Amygdala (tissue), 56 donors: Measurements from ENCODE around the gene CANX.

Experiments used
- DNase-seq, 56 donors: peaks; one replicate each; lab custom pipeline; 2025; lab: John Stamatoyannopoulos, UW

The CANX gene

DNA sequence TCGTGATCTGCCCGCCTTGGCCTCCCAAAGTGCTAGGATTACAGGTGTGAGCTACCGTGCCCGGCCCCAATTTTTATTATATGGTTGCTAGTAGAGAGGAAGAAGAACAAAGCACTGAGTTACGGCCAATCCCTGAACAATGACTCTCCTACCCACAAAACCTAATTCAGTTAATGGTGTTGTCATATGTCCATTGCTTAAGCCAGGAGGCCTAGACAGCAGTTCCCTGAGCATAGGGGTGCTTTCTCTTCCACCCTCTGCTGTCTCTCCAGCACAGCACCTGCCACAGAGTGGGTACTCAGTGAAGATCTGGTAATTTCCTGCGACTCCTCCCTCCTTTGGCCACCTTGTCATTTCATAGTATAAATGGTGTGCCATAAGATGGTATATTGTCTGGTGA, 73.6 kb downstream of the CANX start:
- no peak for DNase-seq

GRCh38 chr5:179773686-179774040, 74.9 kb downstream of the CANX start:
- no peak for DNase-seq

GRCh38 chr5:179774442-179774841, 75.7 kb downstream of the CANX start:
- DNase-seq: no peak

GRCh38 chr5:179776411-179776938, 77.7 kb downstream of the CANX start:
- no peak for DNase-seq

DNA sequence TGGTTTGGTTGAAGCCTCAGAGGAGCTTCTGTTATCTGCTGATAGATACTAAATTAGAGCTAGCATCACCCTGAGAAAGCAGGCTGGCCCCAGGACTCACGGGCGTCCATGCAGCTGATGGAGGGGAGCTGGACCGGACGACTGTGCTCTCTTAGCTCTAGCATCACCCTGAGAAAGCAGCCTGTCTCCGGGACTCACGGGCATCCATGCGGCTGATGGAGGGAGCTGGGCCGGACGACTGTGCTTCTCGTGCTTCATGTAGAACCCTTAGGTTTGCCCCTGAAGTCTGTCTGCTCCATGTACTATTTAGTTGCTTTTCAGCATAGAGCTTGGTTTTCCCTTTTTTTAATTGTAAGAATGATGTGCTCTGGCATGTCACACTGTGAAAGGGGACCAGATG, 78.7 kb downstream of the CANX start:
- no peak for DNase-seq

GRCh38 chr5:179777909-179778308, 79.1 kb downstream of the CANX start:
- no peak for DNase-seq

DNA sequence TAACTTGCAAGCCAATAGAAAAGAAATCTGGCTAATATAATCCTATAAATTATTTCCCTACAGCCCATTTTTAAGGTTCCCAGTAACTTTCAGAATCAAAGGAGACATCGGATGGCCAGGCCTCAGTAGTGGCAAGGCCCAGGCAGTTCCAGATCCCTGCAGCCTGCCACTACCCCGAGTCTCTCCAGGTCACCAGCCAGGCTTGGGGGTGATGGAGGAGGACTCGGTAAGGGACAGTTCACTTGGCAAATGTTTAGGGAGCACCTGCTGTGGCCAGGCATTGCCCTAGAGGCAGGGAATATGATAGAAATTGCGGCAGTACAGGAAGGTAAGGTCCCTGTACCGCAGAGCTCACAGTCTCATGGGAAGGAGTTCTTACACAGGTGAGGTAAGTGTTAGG, 79.8 kb downstream of the CANX start:
- no peak for DNase-seq

DNA sequence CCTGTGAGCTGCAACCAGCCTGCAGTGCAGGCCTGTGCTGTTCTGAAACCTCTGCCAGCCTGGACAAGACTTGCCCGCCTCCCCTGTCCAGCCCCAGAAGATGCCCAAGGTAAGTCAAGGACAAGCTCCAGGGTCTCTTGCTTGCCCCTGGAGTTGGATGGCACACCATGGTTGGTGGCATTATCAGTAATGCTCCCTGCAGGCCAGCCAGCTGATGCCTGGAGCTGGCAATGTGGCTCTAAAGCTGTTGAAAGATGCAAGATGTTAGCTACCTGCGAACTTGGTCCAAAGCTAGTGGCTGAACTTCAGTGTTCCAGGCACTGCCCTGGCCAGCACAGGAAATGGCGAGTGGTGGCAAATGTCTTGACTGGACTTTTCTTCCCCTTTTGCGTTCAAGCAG, 81.1 kb downstream of the CANX start:
- no peak for DNase-seq

DNA sequence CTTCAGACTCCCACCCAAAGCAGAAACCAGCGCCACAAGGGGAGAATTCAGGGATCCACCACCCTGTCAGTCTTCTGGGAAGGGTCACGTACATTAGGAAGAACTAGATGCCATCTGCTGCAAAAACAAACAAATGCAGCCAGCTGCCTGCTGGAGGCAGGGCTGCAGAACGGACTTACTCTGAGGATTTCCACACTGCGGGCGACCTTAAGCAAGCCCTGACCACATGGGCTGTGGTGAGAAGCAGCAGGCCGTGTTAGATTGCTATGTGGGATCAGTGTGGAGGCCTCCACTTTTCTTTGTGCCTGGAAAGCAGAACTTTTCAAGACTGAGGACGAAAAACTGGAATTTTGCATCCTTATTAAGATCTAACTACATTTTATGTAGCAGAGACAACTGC, 81.6 kb downstream of the CANX start:
- no peak for DNase-seq
